Choroid plexus epithelial cell (primary cell): Measurements from ENCODE around the gene MAGEF1.
A peak's percentile ranks its signal among the peaks of the same experiment; 100 is the strongest.

Source experiments
- DNase-seq: peaks from one replicate; pipeline ENCODE4 v3.0.0-alpha.2; 2010; ENCODE audit warnings: low read depth
- H3K4me3 ChIP-seq: 2 replicates; pipeline ENCODE4 v1.5.1; 2011; ENCODE audit warnings: low read depth, mild to moderate bottlenecking, control low read depth, low read length, moderate library complexity
- TF ChIP-seq, protein P1 (sequence below): conservative IDR thresholded peaks from 2 replicates; pipeline ENCODE4 v1.5.1; 2011; ENCODE audit warnings: low read depth, mild to moderate bottlenecking, control low read depth, inconsistent platforms, low read length, moderate library complexity

MAGEF1 gene

DNA sequence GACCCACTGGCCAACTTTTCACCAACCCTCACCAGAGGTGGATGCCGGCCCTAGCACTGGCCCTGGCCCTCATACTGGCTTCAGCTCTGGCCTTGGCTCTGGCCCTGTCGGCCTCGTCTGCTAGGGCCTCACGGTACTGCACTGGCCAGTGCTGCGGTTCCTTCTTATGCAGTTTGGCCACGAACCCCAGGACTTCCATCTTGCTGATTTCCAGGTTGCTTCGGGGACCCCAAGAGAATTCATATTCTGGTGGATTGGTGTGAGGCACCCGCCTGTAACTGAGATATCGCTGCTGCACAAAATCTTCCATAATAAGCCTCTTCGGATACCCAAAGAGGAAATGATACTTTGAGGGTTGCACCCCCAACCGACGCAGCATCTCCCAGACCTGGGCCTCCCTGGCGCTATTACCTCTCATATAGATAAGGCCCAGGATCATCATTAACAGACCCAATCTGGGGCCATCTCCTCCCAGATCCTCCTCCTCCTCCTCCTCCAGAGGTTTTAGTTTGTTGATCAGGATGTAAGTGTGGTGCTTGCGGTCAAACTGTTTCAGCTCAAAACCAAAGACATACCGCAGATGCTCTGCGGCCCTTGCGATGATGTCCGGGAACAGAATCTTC is 883 bp downstream of the MAGEF1 start:
- DNase-seq: no peak
- TF ChIP-seq, protein P1, sequence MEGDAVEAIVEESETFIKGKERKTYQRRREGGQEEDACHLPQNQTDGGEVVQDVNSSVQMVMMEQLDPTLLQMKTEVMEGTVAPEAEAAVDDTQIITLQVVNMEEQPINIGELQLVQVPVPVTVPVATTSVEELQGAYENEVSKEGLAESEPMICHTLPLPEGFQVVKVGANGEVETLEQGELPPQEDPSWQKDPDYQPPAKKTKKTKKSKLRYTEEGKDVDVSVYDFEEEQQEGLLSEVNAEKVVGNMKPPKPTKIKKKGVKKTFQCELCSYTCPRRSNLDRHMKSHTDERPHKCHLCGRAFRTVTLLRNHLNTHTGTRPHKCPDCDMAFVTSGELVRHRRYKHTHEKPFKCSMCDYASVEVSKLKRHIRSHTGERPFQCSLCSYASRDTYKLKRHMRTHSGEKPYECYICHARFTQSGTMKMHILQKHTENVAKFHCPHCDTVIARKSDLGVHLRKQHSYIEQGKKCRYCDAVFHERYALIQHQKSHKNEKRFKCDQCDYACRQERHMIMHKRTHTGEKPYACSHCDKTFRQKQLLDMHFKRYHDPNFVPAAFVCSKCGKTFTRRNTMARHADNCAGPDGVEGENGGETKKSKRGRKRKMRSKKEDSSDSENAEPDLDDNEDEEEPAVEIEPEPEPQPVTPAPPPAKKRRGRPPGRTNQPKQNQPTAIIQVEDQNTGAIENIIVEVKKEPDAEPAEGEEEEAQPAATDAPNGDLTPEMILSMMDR: no peak
- H3K4me3 ChIP-seq: peak overlapping the region; percentile 86

DNA sequence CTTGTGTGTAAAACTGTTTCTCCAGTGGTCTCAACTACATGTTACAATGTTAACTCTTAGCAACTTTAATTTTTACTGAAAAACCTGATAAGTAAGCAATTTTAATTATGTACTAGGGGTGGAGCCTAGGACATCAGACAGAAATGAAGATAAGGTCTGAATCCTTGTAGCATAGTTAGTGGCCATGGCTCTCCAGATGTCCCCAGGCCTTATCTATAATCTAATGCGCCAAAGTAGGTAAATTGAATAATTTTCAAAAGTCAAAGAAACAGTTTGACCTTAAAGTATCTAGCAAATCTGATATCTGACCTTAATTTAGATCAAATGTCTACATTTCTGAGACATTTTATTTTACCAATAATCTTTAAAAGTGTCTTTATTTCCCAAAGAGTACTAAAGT is 8.2 kb downstream of the MAGEF1 start:
- DNase-seq: no peak
- no peak overlapping the region for H3K4me3 ChIP-seq
- TF ChIP-seq, protein P1: no peak

DNA sequence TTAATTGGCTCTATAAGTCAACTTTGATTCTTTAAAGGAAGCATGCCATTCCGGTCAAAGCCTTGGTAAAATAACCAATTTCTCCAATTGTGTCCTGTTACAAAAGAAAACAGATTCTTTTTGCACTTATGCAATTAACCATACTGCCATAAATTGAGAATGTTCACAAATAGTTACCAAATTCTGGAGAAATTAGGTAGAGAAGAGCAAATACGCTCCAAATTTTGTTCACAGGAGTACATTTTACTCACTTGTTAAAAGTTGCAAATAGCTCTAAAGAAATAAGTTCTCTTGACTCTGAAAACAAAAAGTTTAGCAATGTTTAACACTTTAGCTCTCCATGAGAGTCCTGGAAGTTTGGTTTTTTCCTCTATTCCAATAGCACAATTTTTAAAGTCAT is 11.1 kb downstream of the MAGEF1 start:
- no peak for DNase-seq
- TF ChIP-seq, protein P1: no peak
- H3K4me3 ChIP-seq: no peak overlapping the region

DNA sequence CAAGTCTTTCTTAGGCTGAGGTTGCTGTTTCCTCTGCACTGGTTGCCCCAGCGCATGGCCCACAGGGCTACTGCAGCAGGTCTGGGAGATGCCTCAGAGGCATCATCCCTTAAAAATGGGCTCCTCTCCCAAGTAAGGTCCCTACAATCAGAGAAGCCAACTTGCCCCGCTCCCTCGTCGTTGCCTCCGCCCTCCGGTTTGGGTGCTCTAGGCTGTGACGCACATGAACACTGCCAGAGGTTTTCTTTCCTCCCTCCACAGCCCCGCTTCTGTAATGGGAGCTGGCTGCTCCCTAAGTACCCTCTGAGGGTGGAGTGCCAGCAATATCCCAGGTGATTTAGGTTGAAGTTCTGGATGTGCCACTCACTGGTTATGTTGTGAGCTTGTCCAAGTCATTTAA is 14.0 kb downstream of the MAGEF1 start:
- no peak overlapping the region for H3K4me3 ChIP-seq
- TF ChIP-seq, protein P1: no peak
- DNase-seq: no peak

GRCh38 chr3:184696697-184697096 is 15.2 kb downstream of the MAGEF1 start:
- no peak overlapping the region for H3K4me3 ChIP-seq
- TF ChIP-seq, protein P1: no peak
- no peak for DNase-seq

DNA sequence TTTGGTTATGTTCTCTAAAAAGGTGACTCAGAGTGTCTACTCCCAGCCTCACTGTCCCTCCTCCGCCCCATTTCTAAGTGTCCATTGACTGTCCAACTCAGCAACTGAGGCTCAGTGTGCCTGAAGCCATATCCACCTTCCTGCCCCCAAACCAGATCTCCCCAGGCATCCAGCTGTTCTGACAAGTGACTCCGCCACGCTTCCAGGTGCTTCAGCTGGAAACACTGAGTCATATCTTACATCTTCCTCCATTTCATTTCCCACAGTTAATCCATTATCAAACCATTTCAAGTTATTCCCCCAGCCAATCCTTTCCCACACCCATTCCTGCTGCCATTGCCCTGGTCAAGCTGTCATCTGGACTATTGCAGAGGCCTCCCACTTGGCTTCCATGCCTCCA is 17.1 kb downstream of the MAGEF1 start:
- no peak for DNase-seq
- no peak overlapping the region for H3K4me3 ChIP-seq
- TF ChIP-seq, protein P1: no peak

- TF ChIP-seq, protein P1: no peak
- no peak overlapping the region for H3K4me3 ChIP-seq
- DNase-seq: no peak
These were observed 17.7 kb downstream of the MAGEF1 start for GRCh38 chr3:184694133-184694665.
